SK-N-SH (cell line): ENCODE results near the gene COX7C. TPM values are rescaled to one million over a fixed set of nuclear protein-coding genes. Genes with fewer than 3 reads are reported as not detected.

Source experiments
- CTCF ChIA-PET: fragments of 300-600, 350-600 bp; formaldehyde crosslinking; extraction: SDS; loops from one replicate; lab custom pipeline; 2021; lab: Yijun Ruan, JAX
- POLR2A ChIA-PET: fragments of 350-600 bp; sonication (Branson Sonifier 250); formaldehyde crosslinking; extraction: SDS; loops from one replicate; lab custom pipeline; 2020; ENCODE audit warnings: antibody characterized with exemption, inconsistent platforms; lab: Yijun Ruan, JAX
- DNase-seq: peaks from one replicate; pipeline ENCODE4 v3.0.0; 2012
- H2AFZ ChIP-seq: fragments of 200-600 bp; sonication (generic); 2 replicates; pipeline ENCODE4 v1.8.1; 2016; ENCODE audit warnings: antibody characterized with exemption, mild to moderate bottlenecking, low read depth
- H3F3A ChIP-seq: fragments of 200-600 bp; sonication (generic); replicated peaks from 2 replicates; pipeline ENCODE3; 2016; ENCODE audit warnings: antibody characterized with exemption, mild to moderate bottlenecking; ENCODE audit not compliant: insufficient read depth
- H3K27ac ChIP-seq, 2 experiments: fragments of 200-500 bp in 1 of 2; fragments of 200-600 bp in 1 of 2; sonication (Bioruptor generic) in 1 of 2; sonication (generic), shearing (Covaris generic) in 1 of 2; 2 replicates each; pipeline versions ENCODE4 v1.5.1 to v1.6.1; 2014 to 2016; ENCODE audit warnings: low read depth in 2 of 2, inconsistent platforms in 1 of 2, low read length in 1 of 2, mild to moderate bottlenecking in 1 of 2, mixed read lengths in 1 of 2
- H3K27me3 ChIP-seq: fragments of 200-600 bp; sonication (generic), shearing (Covaris generic); 2 replicates; pipeline ENCODE4 v1.6.1; 2016; ENCODE audit warnings: mixed run types; ENCODE audit not compliant: insufficient read depth
- H3K36me3 ChIP-seq, 2 experiments: fragments of 200-500 bp in 1 of 2; fragments of 200-600 bp in 1 of 2; sonication (Bioruptor generic) in 1 of 2; sonication (generic) in 1 of 2; replicated peaks in 1 of 2; 2 replicates each; pipeline versions ENCODE3 to v1.5.1; 2014 to 2016; ENCODE audit warnings: low read length in 1 of 2, mild to moderate bottlenecking in 1 of 2; ENCODE audit not compliant: insufficient read depth in 2 of 2, control insufficient read depth in 1 of 2
- H3K4me1 ChIP-seq, 2 experiments: fragments of 200-500 bp in 1 of 2; fragments of 200-600 bp in 1 of 2; sonication (Bioruptor generic) in 1 of 2; sonication (generic), shearing (Covaris generic) in 1 of 2; 2 replicates each; pipeline versions ENCODE4 v1.5.1 to v1.6.1; 2014 to 2016; ENCODE audit warnings: low read depth in 1 of 2, low read length in 1 of 2, mixed run types in 1 of 2; ENCODE audit not compliant: insufficient read depth in 2 of 2, control insufficient read depth in 1 of 2
- H3K4me2 ChIP-seq: fragments of 200-600 bp; sonication (generic), shearing (Covaris generic); 2 replicates; pipeline ENCODE4 v1.6.1; 2017; ENCODE audit warnings: mixed run types
- H3K4me3 ChIP-seq, 2 experiments: fragments of 200-500 bp in 1 of 2; fragments of 200-600 bp in 1 of 2; sonication (Bioruptor generic) in 1 of 2; sonication (generic), shearing (Covaris generic) in 1 of 2; 2 replicates each; pipeline versions ENCODE4 v1.5.1 to v1.8.1; 2014 to 2016; ENCODE audit warnings: low read depth in 2 of 2, inconsistent platforms in 1 of 2, low read length in 1 of 2, mild to moderate bottlenecking in 1 of 2, mixed read lengths in 1 of 2, moderate library complexity in 1 of 2
- H3K79me2 ChIP-seq: fragments of 200-600 bp; sonication (generic); 2 replicates; pipeline ENCODE4 v1.8.1; 2017; ENCODE audit warnings: mild to moderate bottlenecking; ENCODE audit not compliant: insufficient read depth
- H3K9ac ChIP-seq: fragments of 200-600 bp; sonication (generic); 2 replicates; pipeline ENCODE4 v1.6.1; 2017; ENCODE audit warnings: mixed run types
- H3K9me2 ChIP-seq: fragments of 200-600 bp; sonication (generic); 2 replicates; pipeline ENCODE4 v1.6.1; 2017; ENCODE audit warnings: mixed run types
- H3K9me3 ChIP-seq: fragments of 200-600 bp; sonication (generic); 2 replicates; pipeline ENCODE4 v1.6.1; 2017; ENCODE audit warnings: mixed run types, mild to moderate bottlenecking, moderate library complexity
- H4K20me1 ChIP-seq: fragments of 200-600 bp; sonication (generic); 2 replicates; pipeline ENCODE4 v1.6.1; 2017; ENCODE audit warnings: mild to moderate bottlenecking, mixed run types; ENCODE audit not compliant: insufficient read depth
- CHD2 ChIP-seq: fragments of 150-350 bp; IDR thresholded peaks from 2 replicates; pipeline ENCODE4 v1.6.1; 2018; ENCODE audit warnings: low read length; ENCODE audit not compliant: partially characterized antibody
- CTCF ChIP-seq: fragments of 200-600 bp; sonication (generic); IDR thresholded peaks from 2 replicates; pipeline ENCODE4 v1.6.1; 2017; ENCODE audit warnings: antibody characterized with exemption, mild to moderate bottlenecking, moderate library complexity
- ELF1 ChIP-seq: IDR thresholded peaks from 2 replicates; pipeline ENCODE4 v1.4.0; 2012
- FOXJ3 ChIP-seq: sonication (generic); formaldehyde crosslinking; IDR thresholded peaks from 2 replicates; pipeline ENCODE4 v1.5.1; 2020; ENCODE audit warnings: mild to moderate bottlenecking, missing genetic modification reagents
- FOXM1 ChIP-seq: IDR thresholded peaks from 2 replicates; pipeline ENCODE4 v1.4.0; 2012; ENCODE audit warnings: low read depth, mild to moderate bottlenecking
- GABPA ChIP-seq: IDR thresholded peaks from 2 replicates; pipeline ENCODE4 v1.4.0; 2012; ENCODE audit warnings: low read depth, mild to moderate bottlenecking
- GATA2 ChIP-seq: sonication (generic); formaldehyde crosslinking; IDR thresholded peaks from 2 replicates; pipeline ENCODE4 v1.5.0; 2020; ENCODE audit warnings: mild to moderate bottlenecking, missing genetic modification reagents
- MAX ChIP-seq: IDR thresholded peaks from 2 replicates; pipeline ENCODE4 v1.4.0; 2012; ENCODE audit warnings: low read depth
- MEF2A ChIP-seq: IDR thresholded peaks from 2 replicates; pipeline ENCODE4 v1.4.0; 2012; ENCODE audit warnings: low read depth, borderline replicate concordance
- MXI1 ChIP-seq: IDR thresholded peaks from 2 replicates; pipeline ENCODE4 v1.6.1; 2012; ENCODE audit warnings: mild to moderate bottlenecking, low read depth, low read length, improper control_type of control experiment
- NFIC ChIP-seq: IDR thresholded peaks from 2 replicates; pipeline ENCODE4 v1.4.0; 2012; ENCODE audit warnings: borderline replicate concordance
- PBX3 ChIP-seq: IDR thresholded peaks from 2 replicates; pipeline ENCODE4; 2012
- RXRA ChIP-seq: IDR thresholded peaks from 2 replicates; pipeline ENCODE4 v1.4.0; 2012; ENCODE audit warnings: low read depth, mild to moderate bottlenecking, borderline replicate concordance
- SIN3A ChIP-seq: IDR thresholded peaks from 2 replicates; pipeline ENCODE4 v1.6.1; 2012; ENCODE audit warnings: low read depth, mild to moderate bottlenecking, low read length, moderate library complexity, borderline replicate concordance
- SMC3 ChIP-seq: IDR thresholded peaks from 2 replicates; pipeline ENCODE4 v1.6.1; 2012; ENCODE audit warnings: low read depth, low read length, improper control_type of control experiment
- TAF1 ChIP-seq: IDR thresholded peaks from 2 replicates; pipeline ENCODE4 v1.6.1; 2012; ENCODE audit warnings: low read depth, mild to moderate bottlenecking, low read length, moderate library complexity, borderline replicate concordance
- TCF12 ChIP-seq: IDR thresholded peaks from 2 replicates; pipeline ENCODE4 v1.4.0; 2012
- TEAD4 ChIP-seq: IDR thresholded peaks from 2 replicates; pipeline ENCODE4 v1.4.0; 2012; ENCODE audit warnings: mild to moderate bottlenecking, borderline replicate concordance; ENCODE audit not compliant: insufficient read depth
- YY1 ChIP-seq: IDR thresholded peaks from 2 replicates; pipeline ENCODE4 v1.4.0; 2012; ENCODE audit warnings: low read depth, mild to moderate bottlenecking
- ZBTB33 ChIP-seq: IDR thresholded peaks from 2 replicates; pipeline ENCODE4 v1.4.0; 2012; ENCODE audit warnings: low read depth, borderline replicate concordance
- polyA plus RNA-seq, 3 experiments: library from polyadenylated mRNA; depleted of rRNA; stranded (reverse); fragments of >200 nt; gene quantifications; 2 replicates each; pipeline ENCODE4 v1.2.3, GENCODE V29; 2012

The COX7C gene
- polyA plus RNA-seq, 1 of the 3 experiments (the other 2 are of a cell fraction), result 675 TPM

- ChIA-PET CTCF (no interaction called here), POLR2A (interaction anchor here (0.5 kb wide), 1 partner anchor 84 kb away, joined by 4 read pairs; no protein-coding TSS in a partner anchor)
- no peak for DNase-seq
- TF ChIP-seq MXI1 (no peak), GATA2 (CRISPR knock-in tag) (no peak), SMC3 (no peak), TEAD4 (no peak), NFIC (no peak), MAX (no peak), GABPA (no peak), CHD2 (no peak), FOXM1 (no peak), PBX3 (no peak), YY1 (no peak), MEF2A (no peak), CTCF (no peak), ZBTB33 (no peak), TCF12 (no peak), ELF1 (no peak), FOXJ3 (no peak), TAF1 (no peak), RXRA (no peak), SIN3A (no peak)
- no peak overlapping the region for H3K9ac ChIP-seq
- no peaks in the 10 kb centered on the region for H3K9me2 ChIP-seq
- no peaks in the 10 kb centered on the region for H3K36me3 ChIP-seq
- no peak overlapping the region for H2AFZ ChIP-seq
- H3K9me3 ChIP-seq, result no peaks in the 10 kb centered on the region
- no peaks in the 10 kb centered on the region for H3K4me1 ChIP-seq
- H3K4me2 ChIP-seq, result no peak overlapping the region
- H3K27me3 ChIP-seq, result no peaks in the 10 kb centered on the region; the same call in 1 of the 2 replicates
- H3F3A ChIP-seq, result no peaks in the 10 kb centered on the region
- no peak overlapping the region for H3K27ac ChIP-seq
- H3K79me2 ChIP-seq, result no peaks in the 10 kb centered on the region
- H4K20me1 ChIP-seq, result no peaks in the 10 kb centered on the region
- H3K4me3 ChIP-seq, result no peak overlapping the region
Observed at GRCh38 chr5:86645885-86646284, 28.1 kb downstream of the COX7C start.
